Measurements from ENCODE around the gene MYT1. TPM values are rescaled to one million over a fixed set of nuclear protein-coding genes. Genes with fewer than 3 reads are reported as not detected.

Gene MYT1
- total and polyA plus RNA-seq, 3 donors from 2014 or later, result 1.7 to 22.2 (median 2.9) TPM

DNA sequence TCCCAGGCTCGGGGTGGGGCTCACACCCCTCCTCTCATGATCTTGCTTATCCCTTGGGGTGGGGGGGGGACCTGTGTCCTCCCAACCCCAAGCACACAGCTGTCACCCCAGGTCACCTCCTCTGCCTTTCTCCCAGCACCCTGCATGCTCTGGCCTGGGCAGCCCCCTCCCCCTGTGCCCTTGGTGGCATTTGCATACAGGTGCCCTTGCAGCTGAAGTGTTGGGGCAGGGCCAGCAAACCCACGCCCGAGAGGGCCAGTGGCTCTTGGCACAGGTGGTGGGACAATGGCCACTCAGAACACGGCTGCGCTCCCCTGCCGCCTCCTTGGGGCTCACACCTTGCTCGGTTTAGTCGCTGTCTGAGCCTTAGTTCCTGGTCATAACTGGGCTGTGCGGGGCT is 11.3 kb upstream of the MYT1 start:
- no peak for DNase-seq
- WGBS, 2 donors, result 82 to 83% methylated on average over 9 of the region's 9 CpGs
- intact Hi-C loops (cut with DNase I; ENCODE audit: low total_unique reads), result no loop called here
- no peaks in the 10 kb centered on the region for H3K27me3 ChIP-seq
- H3K36me3 ChIP-seq (ENCODE audit: low read depth, missing control alignments), result no peaks in the 10 kb centered on the region
- H3K27ac ChIP-seq, result no peak overlapping the region
- TF ChIP-seq, protein P1, sequence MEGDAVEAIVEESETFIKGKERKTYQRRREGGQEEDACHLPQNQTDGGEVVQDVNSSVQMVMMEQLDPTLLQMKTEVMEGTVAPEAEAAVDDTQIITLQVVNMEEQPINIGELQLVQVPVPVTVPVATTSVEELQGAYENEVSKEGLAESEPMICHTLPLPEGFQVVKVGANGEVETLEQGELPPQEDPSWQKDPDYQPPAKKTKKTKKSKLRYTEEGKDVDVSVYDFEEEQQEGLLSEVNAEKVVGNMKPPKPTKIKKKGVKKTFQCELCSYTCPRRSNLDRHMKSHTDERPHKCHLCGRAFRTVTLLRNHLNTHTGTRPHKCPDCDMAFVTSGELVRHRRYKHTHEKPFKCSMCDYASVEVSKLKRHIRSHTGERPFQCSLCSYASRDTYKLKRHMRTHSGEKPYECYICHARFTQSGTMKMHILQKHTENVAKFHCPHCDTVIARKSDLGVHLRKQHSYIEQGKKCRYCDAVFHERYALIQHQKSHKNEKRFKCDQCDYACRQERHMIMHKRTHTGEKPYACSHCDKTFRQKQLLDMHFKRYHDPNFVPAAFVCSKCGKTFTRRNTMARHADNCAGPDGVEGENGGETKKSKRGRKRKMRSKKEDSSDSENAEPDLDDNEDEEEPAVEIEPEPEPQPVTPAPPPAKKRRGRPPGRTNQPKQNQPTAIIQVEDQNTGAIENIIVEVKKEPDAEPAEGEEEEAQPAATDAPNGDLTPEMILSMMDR (IDR thresholded peaks at IDR 0.05), result no peak
- TF ChIP-seq POLR2A (IDR thresholded peaks at IDR 0.05), result no peak
- H3K4me3 ChIP-seq, result no peak overlapping the region
- H3K4me1 ChIP-seq, result no peaks in the 10 kb centered on the region
- no peaks in the 10 kb centered on the region for H3K9me3 ChIP-seq

GRCh38 chr20:64153410-64153809 is 10.8 kb upstream of the MYT1 start:
- H3K4me3 ChIP-seq, result no peak overlapping the region
- TF ChIP-seq, protein P1 (IDR thresholded peaks at IDR 0.05), result no peak
- TF ChIP-seq POLR2A (IDR thresholded peaks at IDR 0.05), result no peak
- H3K27ac ChIP-seq, result no peak overlapping the region
- DNase-seq, result no peak
- no peaks in the 10 kb centered on the region for H3K9me3 ChIP-seq
- intact Hi-C loops (cut with DNase I; ENCODE audit: low total_unique reads), result no loop called here
- no peaks in the 10 kb centered on the region for H3K36me3 ChIP-seq (ENCODE audit: low read depth, missing control alignments)
- 97 to 100% methylated on average over 1 to 2 of the region's 2 CpGs for WGBS, 2 donors
- no peaks in the 10 kb centered on the region for H3K4me1 ChIP-seq
- no peaks in the 10 kb centered on the region for H3K27me3 ChIP-seq

DNA sequence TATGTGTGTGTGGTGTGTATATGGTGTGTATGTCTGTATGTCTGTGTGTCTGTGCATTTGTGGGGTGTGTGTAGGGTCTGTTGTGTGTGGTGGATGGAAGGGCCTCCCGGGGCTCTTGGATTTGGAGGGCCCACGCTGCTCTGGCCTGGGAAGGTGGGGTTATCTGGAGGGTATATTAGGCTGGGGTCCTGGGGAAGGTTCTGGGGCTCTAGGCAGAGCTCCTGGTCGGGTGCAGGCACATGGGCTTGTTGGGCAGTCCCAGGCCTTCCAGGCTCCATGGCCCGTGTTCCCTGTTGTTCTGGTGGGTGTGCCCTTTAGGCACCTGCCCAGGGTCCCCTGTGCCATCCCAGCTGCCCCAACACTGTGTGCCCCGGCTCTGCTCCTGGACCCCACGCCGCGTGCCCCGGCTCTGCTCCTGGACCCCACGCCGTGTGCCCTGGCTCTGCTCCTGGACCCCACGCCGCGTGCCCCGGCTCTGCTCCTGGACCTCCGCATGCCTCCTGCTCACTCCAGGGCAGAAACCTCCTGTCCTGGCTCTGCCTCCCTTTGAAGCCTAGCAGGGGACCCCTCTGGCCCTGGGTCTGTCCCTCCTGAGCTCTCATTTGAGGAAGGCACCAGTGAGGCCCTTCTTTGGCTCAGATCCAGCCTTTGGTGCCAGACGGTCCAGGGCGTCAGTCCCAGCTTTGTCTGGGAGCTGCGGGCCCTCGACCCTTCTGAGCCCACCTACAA is 10.2 kb upstream of the MYT1 start:
- Histone ChIP-seq H3K36me3 (ENCODE audit: low read depth, missing control alignments) (no peaks in the 10 kb centered on the region), H3K4me3 (no peak overlapping the region), H3K27ac (no peak overlapping the region), H3K9me3 (no peaks in the 10 kb centered on the region), H3K27me3 (no peaks in the 10 kb centered on the region), H3K4me1 (no peaks in the 10 kb centered on the region)
- WGBS, 2 donors, result 89 to 97% methylated on average over 11 to 20 of the region's 20 CpGs
- intact Hi-C loops (cut with DNase I; ENCODE audit: low total_unique reads), result no loop called here
- TF ChIP-seq POLR2A (IDR thresholded peaks at IDR 0.05), result no peak
- TF ChIP-seq, protein P1 (IDR thresholded peaks at IDR 0.05), result no peak
- DNase-seq, result no peak

- H3K27me3 ChIP-seq, result no peaks in the 10 kb centered on the region
- 71 to 76% methylated on average over 4 to 9 of the region's 9 CpGs for WGBS, 2 donors
- DNase-seq, result no peak
Measured at GRCh38 chr20:64154590-64155257, 9.5 kb upstream of the MYT1 start.

More at GRCh38 chr20:64154590-64155257, 9.5 kb upstream of the MYT1 start:
- H3K9me3 ChIP-seq, result no peaks in the 10 kb centered on the region
- no peaks in the 10 kb centered on the region for H3K4me1 ChIP-seq
- no peak for TF ChIP-seq POLR2A (IDR thresholded peaks at IDR 0.05)
- TF ChIP-seq, protein P1 (IDR thresholded peaks at IDR 0.05), result no peak
- no peak overlapping the region for H3K27ac ChIP-seq
- intact Hi-C loops (cut with DNase I; ENCODE audit: low total_unique reads), result no loop called here
- H3K4me3 ChIP-seq, result no peak overlapping the region
- no peaks in the 10 kb centered on the region for H3K36me3 ChIP-seq (ENCODE audit: low read depth, missing control alignments)
